Urothelium cell line (cell line): ENCODE measurements around the gene BMP7.
"Not testable (repeated sequence)": the region's sequence is repeated elsewhere in the genome, so short reads cannot be mapped to it uniquely, and the experiment has no call there.

Source experiments
- DNase-seq: peaks from one replicate; pipeline ENCODE4 v3.0.0; 2011; ENCODE audit warnings: low spot score, mixed read lengths
- FAIRE-seq: peaks from 2 replicates; lab custom pipeline; 2011; peaks lifted over from hg19 to GRCh38; lab: Jason Lieb, UNC

Gene BMP7

GRCh38 chr20:57288651-57289277 is 22.3 kb upstream of the BMP7 start:
- FAIRE-seq, result peak; percentile 9
- no peak for DNase-seq

DNA sequence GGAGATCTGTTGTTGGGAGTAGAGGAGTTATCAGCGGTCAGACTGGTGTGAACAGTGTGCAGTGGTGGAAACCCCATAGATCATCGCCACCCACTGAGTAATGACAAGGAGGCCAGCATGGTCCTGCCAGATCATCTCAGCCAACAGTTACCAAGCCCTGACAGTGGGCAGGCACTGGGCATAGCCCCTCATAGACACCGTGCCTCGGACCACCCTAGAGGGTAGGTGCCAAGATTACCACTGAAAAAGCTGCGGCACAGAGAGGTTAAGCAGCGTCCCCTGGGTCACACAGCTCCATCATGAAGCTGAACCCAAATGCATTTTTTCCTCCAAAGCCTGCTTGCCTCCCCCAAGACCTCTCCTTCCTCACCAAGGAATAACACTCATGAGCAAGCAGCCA is 21.5 kb upstream of the BMP7 start:
- DNase-seq, result no peak
- FAIRE-seq, result peak; percentile 53

DNA sequence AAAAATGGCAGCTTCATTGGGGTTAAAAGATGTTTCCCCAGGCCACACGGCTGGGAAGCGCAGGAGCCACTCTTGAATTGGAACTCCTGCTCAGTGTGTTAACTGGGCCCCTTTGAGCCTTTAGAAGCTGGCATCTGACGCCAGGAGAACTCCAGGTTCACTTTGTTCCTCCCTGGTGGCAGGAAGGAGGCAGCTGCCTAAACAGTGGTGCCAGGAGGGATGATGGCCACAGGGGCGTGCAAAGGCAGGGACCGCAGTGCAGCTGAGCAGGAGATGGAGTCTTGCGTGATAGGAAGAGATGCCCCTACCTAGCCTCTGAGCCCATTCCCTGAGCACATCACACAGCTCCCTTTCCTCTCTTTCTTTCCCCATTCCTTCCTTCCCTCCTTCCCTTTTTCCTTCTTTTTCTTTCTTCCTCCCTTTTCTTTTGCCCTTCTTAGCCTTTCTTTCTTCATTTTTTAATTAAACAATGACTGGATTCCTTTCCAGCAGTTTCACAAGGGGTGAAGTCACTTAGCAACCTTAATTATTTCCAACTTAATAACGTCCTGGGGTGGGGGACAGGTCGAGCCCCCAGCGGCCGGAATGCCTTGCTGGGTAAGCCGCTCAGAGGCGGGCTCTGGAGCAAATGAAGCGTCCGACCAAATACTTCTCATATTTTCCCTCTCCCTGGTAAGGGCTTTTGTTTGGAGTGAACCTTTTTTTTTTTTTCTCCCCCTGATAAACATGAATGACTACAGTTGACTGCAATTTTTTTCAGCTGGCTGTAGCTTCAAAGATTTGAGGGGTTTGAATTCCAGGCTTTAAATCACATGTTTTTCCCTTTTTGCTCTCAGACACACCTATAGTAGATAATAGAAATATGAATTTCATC is 20.8 kb upstream of the BMP7 start:
- DNase-seq, result no peak
- FAIRE-seq, result peak; percentile 56

- FAIRE-seq (no peak), DNase-seq (no peak)
Measured at GRCh38 chr20:57283860-57284259, 17.4 kb upstream of the BMP7 start.

- DNase-seq (no peak), FAIRE-seq (no peak)
Measured at GRCh38 chr20:57282670-57283361, 16.4 kb upstream of the BMP7 start.

- FAIRE-seq, result no peak
Measured at GRCh38 chr20:57281900-57282299, 15.5 kb upstream of the BMP7 start.

GRCh38 chr20:57280221-57280620 is 13.8 kb upstream of the BMP7 start:
- DNase-seq (no peak), FAIRE-seq (no peak)

More at GRCh38 chr20:57281900-57282299, 15.5 kb upstream of the BMP7 start:
- DNase-seq, result no peak

GRCh38 chr20:57279548-57279947 is 13.1 kb upstream of the BMP7 start:
- DNase-seq, FAIRE-seq: not testable (repeated sequence)

DNA sequence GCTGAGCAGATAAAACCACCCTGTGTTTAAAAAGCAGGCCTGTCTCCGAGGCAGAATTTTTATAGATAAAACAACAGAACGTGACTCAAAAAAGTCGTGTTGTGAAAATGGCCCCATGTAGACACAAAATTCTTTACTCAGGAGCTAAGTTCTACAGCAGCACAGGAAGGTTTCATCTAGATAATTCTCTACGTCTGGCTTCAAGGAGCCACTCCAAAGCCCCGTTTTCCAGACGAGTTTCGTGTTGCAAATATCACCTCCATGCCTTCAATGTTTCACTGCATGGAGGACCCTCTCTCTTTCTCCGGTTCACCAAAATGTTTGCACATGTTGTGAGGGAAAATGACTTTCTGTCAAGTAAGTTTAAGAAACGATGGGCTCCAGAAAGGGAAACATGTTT is 12.0 kb upstream of the BMP7 start:
- no peak for DNase-seq
- no peak for FAIRE-seq

DNA sequence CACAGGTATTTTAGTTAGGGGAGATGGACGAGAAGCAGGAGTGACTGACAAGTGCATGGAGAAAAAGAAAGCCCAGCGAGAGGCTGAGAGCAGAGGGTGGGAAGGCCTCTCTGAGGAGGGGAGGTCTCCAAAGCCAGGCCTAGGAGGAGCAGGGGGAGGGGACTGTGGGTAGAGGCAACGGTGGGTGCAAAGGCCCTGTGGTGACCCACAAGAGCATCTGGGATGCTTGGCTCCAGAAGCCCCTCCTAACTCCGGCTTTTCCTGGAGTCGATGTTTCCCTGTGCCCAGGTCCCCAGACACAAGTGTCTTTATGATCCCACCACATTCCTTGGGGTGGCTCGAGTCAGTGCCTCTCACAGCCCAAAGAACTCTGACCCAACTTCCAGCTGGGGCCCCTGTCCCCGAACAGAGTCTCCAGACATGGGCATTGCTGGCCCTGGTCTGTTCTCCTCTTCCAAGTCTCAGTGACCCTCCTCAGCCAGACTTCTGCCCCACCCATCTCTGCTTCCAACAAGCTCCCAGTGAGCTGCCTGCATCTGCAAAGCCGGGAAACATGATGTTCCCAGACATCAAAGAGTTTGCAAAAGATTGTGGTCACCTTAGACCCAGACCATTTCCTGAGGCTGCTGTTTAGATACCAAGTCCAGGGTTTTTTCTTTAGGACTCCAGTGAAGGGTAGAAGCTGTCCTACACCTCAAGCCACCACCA is 11.1 kb upstream of the BMP7 start:
- DNase-seq (no peak), FAIRE-seq (no peak)

DNA sequence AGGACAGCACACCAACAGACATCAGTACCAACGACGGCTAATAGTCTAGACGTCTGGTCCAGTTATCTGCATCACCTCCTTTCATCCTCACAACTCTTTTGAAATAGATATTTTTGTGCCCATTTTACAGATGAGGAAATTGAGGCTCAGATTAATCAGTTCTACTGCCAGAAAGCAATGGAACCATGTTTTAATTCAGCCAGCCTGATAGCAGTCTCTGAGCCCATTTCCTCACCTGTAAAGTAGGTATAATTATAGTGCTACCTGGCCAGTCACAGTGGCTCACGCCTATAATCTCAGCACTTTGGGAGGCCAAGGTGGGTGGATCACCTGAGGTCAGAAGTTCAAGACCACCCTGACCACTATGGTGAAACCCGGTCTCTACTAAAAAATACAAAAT is 9.8 kb upstream of the BMP7 start:
- DNase-seq (no peak), FAIRE-seq (no peak)

GRCh38 chr20:57275813-57276212 is 9.4 kb upstream of the BMP7 start:
- DNase-seq, result no peak
- no peak for FAIRE-seq

- no peak for DNase-seq
- FAIRE-seq, result no peak
Measured at GRCh38 chr20:57275334-57275733, 8.9 kb upstream of the BMP7 start.

DNA sequence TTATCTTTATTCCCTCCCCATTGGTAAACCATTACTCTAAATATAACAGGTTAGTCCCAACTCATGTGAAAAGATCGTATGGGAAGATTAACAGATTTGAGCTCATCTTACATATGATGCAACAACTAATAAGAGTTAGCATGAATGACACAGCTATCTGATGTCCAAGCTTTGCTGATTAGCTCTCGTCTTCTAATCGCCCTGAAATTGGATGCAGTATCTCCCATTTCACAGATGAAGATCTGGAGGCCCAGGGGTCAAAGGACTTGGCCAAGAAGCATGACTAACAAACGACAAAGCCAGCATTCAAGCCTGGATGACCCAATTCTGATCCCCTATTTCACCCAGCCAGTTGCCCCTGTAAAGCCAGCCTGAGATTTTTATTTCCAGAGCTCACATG is 8.4 kb upstream of the BMP7 start:
- DNase-seq (no peak), FAIRE-seq (no peak)

- FAIRE-seq (no peak), DNase-seq (no peak)
Measured at GRCh38 chr20:57274299-57274698, 7.9 kb upstream of the BMP7 start.

DNA sequence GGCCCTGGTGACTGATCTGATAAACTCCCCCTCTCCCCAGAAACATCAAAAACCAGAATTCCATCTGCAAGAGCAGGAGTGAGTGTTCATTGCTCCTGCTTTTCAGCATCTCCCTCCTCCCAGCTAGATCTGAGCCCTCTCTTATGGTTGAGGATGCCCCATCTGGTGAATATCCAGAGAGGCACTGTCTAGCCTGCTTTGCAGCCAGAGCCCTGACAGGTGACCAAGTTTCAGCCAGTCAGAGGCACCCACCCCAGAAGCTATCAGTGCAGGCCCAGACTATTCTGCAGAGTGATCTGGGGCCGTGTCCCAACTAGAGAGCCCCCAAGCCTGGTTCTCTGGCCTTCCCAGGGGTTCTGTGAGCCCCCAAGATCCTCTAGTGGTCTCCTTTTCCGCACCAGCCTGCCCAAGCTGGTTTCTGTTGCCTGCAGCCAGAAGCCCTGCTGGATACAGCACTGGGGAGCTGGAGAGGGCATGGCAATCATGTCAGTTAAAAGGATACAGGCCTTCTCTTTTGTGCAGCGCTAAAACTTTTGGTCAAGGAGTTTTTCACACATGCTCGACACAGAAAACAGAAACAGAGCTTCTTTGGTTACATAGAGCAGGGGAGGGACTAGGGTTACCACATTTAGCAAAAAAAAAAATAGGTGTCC is 6.6 kb upstream of the BMP7 start:
- no peak for DNase-seq
- FAIRE-seq, result no peak

- no peak for FAIRE-seq
Measured at GRCh38 chr20:57270204-57270984, 4.0 kb upstream of the BMP7 start.

GRCh38 chr20:57269148-57269984 is 2.9 kb upstream of the BMP7 start:
- FAIRE-seq, result no peak
- DNase-seq, result no peak

More at GRCh38 chr20:57270204-57270984, 4.0 kb upstream of the BMP7 start:
- DNase-seq, result no peak
